ENCODE measurements around the gene OR51I1. TPM values are rescaled to one million over a fixed set of nuclear protein-coding genes. Genes with fewer than 3 reads are reported as not detected.

OR51I1 gene
- not detected for polyA plus RNA-seq (2013, experiment 1 of 4)
- not detected for polyA plus RNA-seq (2013, experiment 2 of 4)
- not detected for polyA plus RNA-seq (2013, experiment 3 of 4)
- polyA plus RNA-seq (2013, experiment 4 of 4), result not detected

- H3K9me3 ChIP-seq (ENCODE audit: control insufficient read depth, low read length), result no peaks in the 10 kb centered on the region
- 57 to 67% methylated on average over 2 of the region's 2 CpGs for WGBS, 2 experiments
- H3K27me3 ChIP-seq (ENCODE audit: control insufficient read depth, insufficient read depth, low read length, poor library complexity, severe bottlenecking), result no peaks in the 10 kb centered on the region
- H3K36me3 ChIP-seq (ENCODE audit: control insufficient read depth, insufficient read depth, low read length), result no peaks in the 10 kb centered on the region
- no peak within 1 kb of the TSS for H3K27ac ChIP-seq (ENCODE audit: insufficient read depth, low read depth, low read length, poor library complexity, severe bottlenecking)
- H3K4me3 ChIP-seq (ENCODE audit: insufficient read depth, low read depth, low read length), result no peak within 1 kb of the TSS
- H3K4me1 ChIP-seq (ENCODE audit: control insufficient read depth, insufficient read depth, low read length), result no peaks in the 10 kb centered on the region
Measured at GRCh38 chr11:5441414-5441813, at the start of gene OR51I1. TSS of gene OR51I1 (minus strand) at chr11:5441514. CDS start at chr11:5441514, 0 bp downstream.

- Histone ChIP-seq H3K27me3 (ENCODE audit: control insufficient read depth, insufficient read depth, low read length, poor library complexity, severe bottlenecking) (no peaks in the 10 kb centered on the region), H3K4me3 (ENCODE audit: insufficient read depth, low read depth, low read length) (no peak overlapping the region), H3K36me3 (ENCODE audit: control insufficient read depth, insufficient read depth, low read length) (no peaks in the 10 kb centered on the region), H3K4me1 (ENCODE audit: control insufficient read depth, insufficient read depth, low read length) (peaks cover 4% of the 10 kb centered on the region), H3K9me3 (ENCODE audit: control insufficient read depth, low read length) (no peaks in the 10 kb centered on the region), H3K27ac (ENCODE audit: insufficient read depth, low read depth, low read length, poor library complexity, severe bottlenecking) (no peak overlapping the region)
- 69 to 74% methylated on average over 4 of the region's 5 CpGs for WGBS, 2 experiments
Measured at GRCh38 chr11:5489576-5490357, 48.5 kb upstream of the OR51I1 start.

GRCh38 chr11:5488798-5489399 lies 47.6 kb upstream of the OR51I1 start:
- Histone ChIP-seq H3K4me3 (ENCODE audit: insufficient read depth, low read depth, low read length) (no peak overlapping the region), H3K27me3 (ENCODE audit: control insufficient read depth, insufficient read depth, low read length, poor library complexity, severe bottlenecking) (no peaks in the 10 kb centered on the region), H3K9me3 (ENCODE audit: control insufficient read depth, low read length) (no peaks in the 10 kb centered on the region), H3K4me1 (ENCODE audit: control insufficient read depth, insufficient read depth, low read length) (peaks cover 4% of the 10 kb centered on the region), H3K36me3 (ENCODE audit: control insufficient read depth, insufficient read depth, low read length) (no peaks in the 10 kb centered on the region), H3K27ac (ENCODE audit: insufficient read depth, low read depth, low read length, poor library complexity, severe bottlenecking) (no peak overlapping the region)
- 90 to 94% methylated on average over 4 of the region's 4 CpGs for WGBS, 2 experiments

GRCh38 chr11:5488385-5488784 lies 47.1 kb upstream of the OR51I1 start, which contains the start of gene OR52D1:
TSS of gene OR52D1 (plus strand) at chr11:5488685. CDS start at chr11:5488707, 22 bp downstream.
- H3K36me3 ChIP-seq (ENCODE audit: control insufficient read depth, insufficient read depth, low read length), result no peaks in the 10 kb centered on the region
- H3K27ac ChIP-seq (ENCODE audit: insufficient read depth, low read depth, low read length, poor library complexity, severe bottlenecking), result no peak within 1 kb of the TSS
- peaks cover 4% of the 10 kb centered on the region for H3K4me1 ChIP-seq (ENCODE audit: control insufficient read depth, insufficient read depth, low read length)
- no peaks in the 10 kb centered on the region for H3K9me3 ChIP-seq (ENCODE audit: control insufficient read depth, low read length)
- no peak within 1 kb of the TSS for H3K4me3 ChIP-seq (ENCODE audit: insufficient read depth, low read depth, low read length)
- H3K27me3 ChIP-seq (ENCODE audit: control insufficient read depth, insufficient read depth, low read length, poor library complexity, severe bottlenecking), result no peaks in the 10 kb centered on the region

GRCh38 chr11:5486421-5486820 lies 45.1 kb upstream of the OR51I1 start:
- no peak overlapping the region for H3K4me3 ChIP-seq (ENCODE audit: insufficient read depth, low read depth, low read length)
- 72 to 84% methylated on average over 2 to 3 of the region's 3 CpGs for WGBS, 2 experiments

GRCh38 chr11:5486003-5486402 lies 44.7 kb upstream of the OR51I1 start:
- WGBS, 2 experiments, result 78 to 93% methylated on average over 3 of the region's 3 CpGs
- H3K9me3 ChIP-seq (ENCODE audit: control insufficient read depth, low read length), result no peaks in the 10 kb centered on the region

More at GRCh38 chr11:5486421-5486820, 45.1 kb upstream of the OR51I1 start:
- Histone ChIP-seq H3K27me3 (ENCODE audit: control insufficient read depth, insufficient read depth, low read length, poor library complexity, severe bottlenecking) (no peaks in the 10 kb centered on the region), H3K36me3 (ENCODE audit: control insufficient read depth, insufficient read depth, low read length) (no peaks in the 10 kb centered on the region), H3K9me3 (ENCODE audit: control insufficient read depth, low read length) (no peaks in the 10 kb centered on the region), H3K27ac (ENCODE audit: insufficient read depth, low read depth, low read length, poor library complexity, severe bottlenecking) (no peak overlapping the region), H3K4me1 (ENCODE audit: control insufficient read depth, insufficient read depth, low read length) (peaks cover 4% of the 10 kb centered on the region)

DNA sequence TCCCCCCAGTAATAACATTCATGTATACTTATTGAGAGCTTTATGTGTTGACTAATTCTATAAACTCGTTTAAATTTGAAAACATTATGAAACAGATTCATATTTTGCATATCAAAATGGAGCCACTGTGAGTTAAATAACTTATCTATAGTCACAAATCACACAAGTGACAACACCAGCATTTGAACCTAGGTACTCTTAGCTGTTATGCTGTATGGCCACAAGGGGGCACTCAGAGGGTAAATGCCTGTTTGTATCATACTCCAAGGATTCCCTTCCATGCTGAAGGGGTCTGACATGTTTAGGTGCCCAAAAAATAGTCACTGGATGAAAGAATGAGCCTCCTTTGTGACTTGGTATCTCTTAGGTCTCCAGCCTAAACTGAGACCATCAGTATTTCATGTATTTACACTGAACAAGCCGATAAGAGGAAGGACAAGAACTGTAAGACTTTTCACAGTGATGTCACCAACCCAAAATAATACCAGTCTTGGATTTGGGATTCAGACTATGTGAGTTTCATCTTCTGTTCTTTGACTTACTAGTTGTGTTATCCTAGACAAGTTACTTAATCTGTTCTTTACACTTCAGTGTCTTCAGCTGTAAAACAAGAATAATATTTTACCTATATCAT lies 35.0 kb upstream of the OR51I1 start:
- H3K27me3 ChIP-seq (ENCODE audit: control insufficient read depth, insufficient read depth, low read length, poor library complexity, severe bottlenecking), result no peaks in the 10 kb centered on the region
- H3K9me3 ChIP-seq (ENCODE audit: control insufficient read depth, low read length), result no peaks in the 10 kb centered on the region
- 89 to 96% methylated on average over 1 of the region's 2 CpGs for WGBS, 2 experiments
- no peak overlapping the region for H3K27ac ChIP-seq (ENCODE audit: insufficient read depth, low read depth, low read length, poor library complexity, severe bottlenecking)
- no peaks in the 10 kb centered on the region for H3K4me1 ChIP-seq (ENCODE audit: control insufficient read depth, insufficient read depth, low read length)
- no peak overlapping the region for H3K4me3 ChIP-seq (ENCODE audit: insufficient read depth, low read depth, low read length)
- no peaks in the 10 kb centered on the region for H3K36me3 ChIP-seq (ENCODE audit: control insufficient read depth, insufficient read depth, low read length)

More at GRCh38 chr11:5486003-5486402, 44.7 kb upstream of the OR51I1 start:
- H3K4me1 ChIP-seq (ENCODE audit: control insufficient read depth, insufficient read depth, low read length), result peaks cover 4% of the 10 kb centered on the region
- H3K4me3 ChIP-seq (ENCODE audit: insufficient read depth, low read depth, low read length), result no peak overlapping the region
- no peak overlapping the region for H3K27ac ChIP-seq (ENCODE audit: insufficient read depth, low read depth, low read length, poor library complexity, severe bottlenecking)
- no peaks in the 10 kb centered on the region for H3K36me3 ChIP-seq (ENCODE audit: control insufficient read depth, insufficient read depth, low read length)
- no peaks in the 10 kb centered on the region for H3K27me3 ChIP-seq (ENCODE audit: control insufficient read depth, insufficient read depth, low read length, poor library complexity, severe bottlenecking)

DNA sequence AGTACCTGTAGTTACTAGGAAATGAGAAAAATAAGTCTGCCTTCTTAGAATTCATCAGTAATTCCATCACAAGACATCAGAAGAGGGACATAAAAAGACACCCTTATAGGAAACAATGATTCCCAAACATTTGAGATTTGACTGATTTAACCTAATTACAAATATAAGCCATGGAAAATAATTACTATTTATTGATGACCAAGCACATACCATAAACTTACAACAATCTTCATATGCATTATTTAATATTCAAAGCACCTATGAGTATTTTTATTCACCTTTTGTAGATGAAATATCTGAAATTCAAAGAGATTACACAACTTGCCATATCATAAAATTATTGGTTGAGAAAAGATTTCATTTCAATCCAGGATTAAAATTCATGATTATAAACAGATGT lies 32.6 kb upstream of the OR51I1 start:
- Histone ChIP-seq H3K9me3 (ENCODE audit: control insufficient read depth, low read length) (no peaks in the 10 kb centered on the region), H3K36me3 (ENCODE audit: control insufficient read depth, insufficient read depth, low read length) (no peaks in the 10 kb centered on the region), H3K27ac (ENCODE audit: insufficient read depth, low read depth, low read length, poor library complexity, severe bottlenecking) (no peak overlapping the region)

DNA sequence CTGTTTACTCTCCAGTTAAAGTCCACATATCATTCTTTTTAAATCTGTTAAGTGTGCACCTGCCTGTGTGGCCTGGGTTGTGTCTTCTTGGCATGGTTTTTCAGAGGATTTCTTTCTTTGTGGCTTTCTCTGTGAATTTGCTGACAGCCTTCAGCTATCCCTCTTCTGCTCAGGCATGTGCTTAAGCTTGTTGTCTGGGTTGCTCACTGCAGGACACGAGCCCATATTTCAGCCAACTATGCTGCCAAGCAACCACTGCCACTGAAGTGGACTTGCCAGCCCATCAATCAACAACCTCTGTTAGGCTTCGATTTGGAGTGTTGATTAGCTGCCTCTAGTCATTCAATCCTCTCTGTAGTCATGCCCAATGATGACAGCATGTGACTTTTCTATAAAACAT lies 26.2 kb upstream of the OR51I1 start:
- Histone ChIP-seq H3K4me3 (ENCODE audit: insufficient read depth, low read depth, low read length) (no peak overlapping the region), H3K27ac (ENCODE audit: insufficient read depth, low read depth, low read length, poor library complexity, severe bottlenecking) (no peak overlapping the region), H3K9me3 (ENCODE audit: control insufficient read depth, low read length) (no peaks in the 10 kb centered on the region), H3K4me1 (ENCODE audit: control insufficient read depth, insufficient read depth, low read length) (no peaks in the 10 kb centered on the region), H3K27me3 (ENCODE audit: control insufficient read depth, insufficient read depth, low read length, poor library complexity, severe bottlenecking) (no peaks in the 10 kb centered on the region), H3K36me3 (ENCODE audit: control insufficient read depth, insufficient read depth, low read length) (no peaks in the 10 kb centered on the region)
- WGBS, 2 experiments, result 83 to 86% methylated on average over 2 of the region's 2 CpGs

More for the DNA sequence above, 32.6 kb upstream of the OR51I1 start:
- no peaks in the 10 kb centered on the region for H3K4me1 ChIP-seq (ENCODE audit: control insufficient read depth, insufficient read depth, low read length)
- H3K27me3 ChIP-seq (ENCODE audit: control insufficient read depth, insufficient read depth, low read length, poor library complexity, severe bottlenecking), result no peaks in the 10 kb centered on the region
- H3K4me3 ChIP-seq (ENCODE audit: insufficient read depth, low read depth, low read length), result no peak overlapping the region

DNA sequence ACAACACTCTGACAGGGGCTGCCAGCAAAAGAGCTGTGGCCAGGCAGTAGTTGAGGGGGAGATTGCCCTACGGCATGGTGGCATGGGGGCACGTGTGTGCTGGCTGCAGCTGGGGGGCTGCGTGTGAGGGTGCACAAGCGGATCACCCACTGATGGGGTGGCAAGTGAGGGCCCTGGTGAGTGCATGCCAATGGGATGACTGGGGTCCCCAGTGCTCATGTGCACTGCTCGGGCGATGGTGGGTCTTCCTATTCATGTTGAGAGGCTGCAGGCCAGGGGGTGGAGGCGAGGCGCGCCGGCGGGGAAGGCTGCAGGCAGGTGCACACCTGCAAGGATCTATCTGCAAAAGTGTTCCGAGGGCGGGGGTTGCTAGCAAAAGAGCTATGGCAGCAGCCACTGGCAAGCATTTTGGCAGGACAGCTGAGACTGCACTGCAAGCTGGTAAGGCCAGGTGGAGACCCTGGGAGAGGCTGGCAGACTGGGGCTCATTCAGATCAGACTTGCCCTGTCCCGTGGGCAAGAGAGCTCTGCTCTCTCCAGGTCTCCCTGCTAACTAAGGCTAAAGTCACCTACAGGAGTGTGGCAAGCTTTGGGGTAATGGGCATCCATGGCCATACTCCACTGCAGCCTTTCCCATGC lies 19.8 kb upstream of the OR51I1 start:
- Histone ChIP-seq H3K4me3 (ENCODE audit: insufficient read depth, low read depth, low read length) (no peak overlapping the region), H3K36me3 (ENCODE audit: control insufficient read depth, insufficient read depth, low read length) (no peaks in the 10 kb centered on the region), H3K4me1 (ENCODE audit: control insufficient read depth, insufficient read depth, low read length) (no peaks in the 10 kb centered on the region), H3K9me3 (ENCODE audit: control insufficient read depth, low read length) (no peaks in the 10 kb centered on the region), H3K27ac (ENCODE audit: insufficient read depth, low read depth, low read length, poor library complexity, severe bottlenecking) (no peak overlapping the region), H3K27me3 (ENCODE audit: control insufficient read depth, insufficient read depth, low read length, poor library complexity, severe bottlenecking) (no peaks in the 10 kb centered on the region)
- WGBS, 2 experiments, result 93 to 94% methylated on average over 14 of the region's 14 CpGs

Measured in ectodermal cell (in vitro differentiated cells).